ENCODE data around the gene AFG3L2. TPM values are rescaled to one million over a fixed set of nuclear protein-coding genes. Genes with fewer than 3 reads are reported as not detected.

The AFG3L2 gene
- total and polyA plus RNA-seq, 4 donors, result 22.5 to 55.4 (median 27.6) TPM

DNA sequence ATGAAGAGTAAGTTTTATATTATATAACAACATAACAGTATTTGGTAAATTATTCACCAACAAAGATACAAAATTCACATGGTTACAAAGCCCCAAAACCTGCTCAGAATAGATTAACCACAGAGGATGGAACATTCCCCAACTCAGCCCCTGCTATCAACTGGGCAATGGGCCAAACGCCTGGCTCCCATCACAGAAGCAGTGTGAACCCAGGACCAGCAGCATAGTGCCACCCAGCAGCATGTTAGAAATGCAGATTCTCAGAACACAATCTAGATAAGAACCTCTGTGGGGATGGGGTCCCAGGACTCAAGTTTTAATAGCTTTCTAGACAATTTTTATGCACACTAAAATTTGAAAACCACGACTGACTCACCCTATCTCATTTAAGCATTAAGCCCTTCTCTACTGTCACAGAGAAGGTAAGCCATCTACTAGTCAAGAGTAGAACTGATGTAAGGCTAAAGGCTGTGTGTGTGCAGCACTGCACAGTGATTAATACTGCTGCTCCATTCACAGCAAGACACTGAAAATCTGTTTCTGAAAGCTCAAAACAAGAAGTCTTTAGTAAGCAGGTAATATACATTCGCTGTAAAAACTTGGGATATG lies 15.2 kb downstream of the AFG3L2 start:
- Histone ChIP-seq H3K4me3 (ENCODE audit: low read depth in 1 of 3, low read length in 3 of 3) (no peak overlapping the region), H3K9me3 (ENCODE audit: control insufficient read depth in 4 of 4, low read length in 3 of 4) (no peaks in the 10 kb centered on the region), H3K4me1 (ENCODE audit: control insufficient read depth in 4 of 4, insufficient read depth in 4 of 4, low read length in 3 of 4) (no peaks in the 10 kb centered on the region), H3K9ac (ENCODE audit: low read depth in 1 of 2, low read length in 2 of 2) (no peak overlapping the region), H3K27ac (ENCODE audit: low read depth in 1 of 2, low read length in 2 of 2) (no peak overlapping the region), H3K27me3 (ENCODE audit: control insufficient read depth in 4 of 4, insufficient read depth in 4 of 4, low read length in 3 of 4) (no peaks in the 10 kb centered on the region), H3K36me3 (ENCODE audit: control insufficient read depth in 4 of 4, insufficient read depth in 3 of 4, low read depth in 1 of 4, low read length in 3 of 4) (peaks cover 11 to 69% (median 50%) of the 10 kb centered on the region in 4 donors)
- WGBS, result 85% methylated on average over 3 of the region's 3 CpGs
- TF ChIP-seq RXRA (IDR thresholded peaks at IDR 0.05) (no peak), ATF3 (IDR thresholded peaks at IDR 0.05) (no peak), YY1 (IDR thresholded peaks at IDR 0.05) (no peak), RAD21 (IDR thresholded peaks at IDR 0.05) (no peak), EGR1 (IDR thresholded peaks at IDR 0.05; ENCODE audit: low read depth in 2 of 2) (no peak), FOXA2 (IDR thresholded peaks at IDR 0.05) (no peak), SP1 (IDR thresholded peaks at IDR 0.05) (no peak)
- TF ChIP-seq, protein P1, sequence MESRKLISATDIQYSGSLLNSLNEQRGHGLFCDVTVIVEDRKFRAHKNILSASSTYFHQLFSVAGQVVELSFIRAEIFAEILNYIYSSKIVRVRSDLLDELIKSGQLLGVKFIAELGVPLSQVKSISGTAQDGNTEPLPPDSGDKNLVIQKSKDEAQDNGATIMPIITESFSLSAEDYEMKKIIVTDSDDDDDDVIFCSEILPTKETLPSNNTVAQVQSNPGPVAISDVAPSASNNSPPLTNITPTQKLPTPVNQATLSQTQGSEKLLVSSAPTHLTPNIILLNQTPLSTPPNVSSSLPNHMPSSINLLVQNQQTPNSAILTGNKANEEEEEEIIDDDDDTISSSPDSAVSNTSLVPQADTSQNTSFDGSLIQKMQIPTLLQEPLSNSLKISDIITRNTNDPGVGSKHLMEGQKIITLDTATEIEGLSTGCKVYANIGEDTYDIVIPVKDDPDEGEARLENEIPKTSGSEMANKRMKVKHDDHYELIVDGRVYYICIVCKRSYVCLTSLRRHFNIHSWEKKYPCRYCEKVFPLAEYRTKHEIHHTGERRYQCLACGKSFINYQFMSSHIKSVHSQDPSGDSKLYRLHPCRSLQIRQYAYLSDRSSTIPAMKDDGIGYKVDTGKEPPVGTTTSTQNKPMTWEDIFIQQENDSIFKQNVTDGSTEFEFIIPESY (IDR thresholded peaks at IDR 0.05), result no peak
- DNase-seq (ENCODE audit: low spot score), result peak; percentile 76

- H3K4me3 ChIP-seq (ENCODE audit: low read depth in 1 of 3, low read length in 3 of 3), result no peak overlapping the region
- TF ChIP-seq EGR1 (IDR thresholded peaks at IDR 0.05; ENCODE audit: low read depth in 2 of 2) (no peak), RAD21 (IDR thresholded peaks at IDR 0.05) (no peak), NR2F2 (IDR thresholded peaks at IDR 0.05) (no peak), HNF4G (IDR thresholded peaks at IDR 0.05) (no peak), FOXA2 (IDR thresholded peaks at IDR 0.05) (no peak), TAF1 (conservative IDR thresholded peaks at IDR 0.05) (no peak), HNF4A (conservative IDR thresholded peaks at IDR 0.05) (no peak), SP1 (IDR thresholded peaks at IDR 0.05) (no peak), ATF3 (IDR thresholded peaks at IDR 0.05) (no peak), GABPA (IDR thresholded peaks at IDR 0.05 in 1 of 2, conservative IDR thresholded peaks at IDR 0.05 in 1 of 2) (no peak)
- TF ChIP-seq, protein P2, sequence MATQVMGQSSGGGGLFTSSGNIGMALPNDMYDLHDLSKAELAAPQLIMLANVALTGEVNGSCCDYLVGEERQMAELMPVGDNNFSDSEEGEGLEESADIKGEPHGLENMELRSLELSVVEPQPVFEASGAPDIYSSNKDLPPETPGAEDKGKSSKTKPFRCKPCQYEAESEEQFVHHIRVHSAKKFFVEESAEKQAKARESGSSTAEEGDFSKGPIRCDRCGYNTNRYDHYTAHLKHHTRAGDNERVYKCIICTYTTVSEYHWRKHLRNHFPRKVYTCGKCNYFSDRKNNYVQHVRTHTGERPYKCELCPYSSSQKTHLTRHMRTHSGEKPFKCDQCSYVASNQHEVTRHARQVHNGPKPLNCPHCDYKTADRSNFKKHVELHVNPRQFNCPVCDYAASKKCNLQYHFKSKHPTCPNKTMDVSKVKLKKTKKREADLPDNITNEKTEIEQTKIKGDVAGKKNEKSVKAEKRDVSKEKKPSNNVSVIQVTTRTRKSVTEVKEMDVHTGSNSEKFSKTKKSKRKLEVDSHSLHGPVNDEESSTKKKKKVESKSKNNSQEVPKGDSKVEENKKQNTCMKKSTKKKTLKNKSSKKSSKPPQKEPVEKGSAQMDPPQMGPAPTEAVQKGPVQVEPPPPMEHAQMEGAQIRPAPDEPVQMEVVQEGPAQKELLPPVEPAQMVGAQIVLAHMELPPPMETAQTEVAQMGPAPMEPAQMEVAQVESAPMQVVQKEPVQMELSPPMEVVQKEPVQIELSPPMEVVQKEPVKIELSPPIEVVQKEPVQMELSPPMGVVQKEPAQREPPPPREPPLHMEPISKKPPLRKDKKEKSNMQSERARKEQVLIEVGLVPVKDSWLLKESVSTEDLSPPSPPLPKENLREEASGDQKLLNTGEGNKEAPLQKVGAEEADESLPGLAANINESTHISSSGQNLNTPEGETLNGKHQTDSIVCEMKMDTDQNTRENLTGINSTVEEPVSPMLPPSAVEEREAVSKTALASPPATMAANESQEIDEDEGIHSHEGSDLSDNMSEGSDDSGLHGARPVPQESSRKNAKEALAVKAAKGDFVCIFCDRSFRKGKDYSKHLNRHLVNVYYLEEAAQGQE (IDR thresholded peaks at IDR 0.05), result no peak
- TF ChIP-seq, protein P3, sequence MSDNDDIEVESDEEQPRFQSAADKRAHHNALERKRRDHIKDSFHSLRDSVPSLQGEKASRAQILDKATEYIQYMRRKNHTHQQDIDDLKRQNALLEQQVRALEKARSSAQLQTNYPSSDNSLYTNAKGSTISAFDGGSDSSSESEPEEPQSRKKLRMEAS (IDR thresholded peaks at IDR 0.05), result no peak
- no peaks in the 10 kb centered on the region for H3K27me3 ChIP-seq (ENCODE audit: control insufficient read depth in 4 of 4, insufficient read depth in 4 of 4, low read length in 3 of 4)
- no peak for DNase-seq (ENCODE audit: low spot score)
- 95% methylated on average over 5 of the region's 5 CpGs for WGBS
- H3K9ac ChIP-seq (ENCODE audit: low read depth in 1 of 2, low read length in 2 of 2), result no peak overlapping the region
- peaks cover 13 to 65% (median 43%) of the 10 kb centered on the region in 4 donors for H3K36me3 ChIP-seq (ENCODE audit: control insufficient read depth in 4 of 4, insufficient read depth in 3 of 4, low read depth in 1 of 4, low read length in 3 of 4)
- H3K9me3 ChIP-seq (ENCODE audit: control insufficient read depth in 4 of 4, low read length in 3 of 4), result no peaks in the 10 kb centered on the region
- H3K4me1 ChIP-seq (ENCODE audit: control insufficient read depth in 4 of 4, insufficient read depth in 4 of 4, low read length in 3 of 4), result no peaks in the 10 kb centered on the region
- no peak overlapping the region for H3K27ac ChIP-seq (ENCODE audit: low read depth in 1 of 2, low read length in 2 of 2)
These were observed 17.5 kb downstream of the AFG3L2 start for GRCh38 chr18:12359515-12359927.
